A673 (cell line): ENCODE measurements around the gene CHAC2.

Experiments used
- EZH2 ChIP-seq: fragments of 200-600 bp; sonication (generic); IDR thresholded peaks from 2 replicates; pipeline ENCODE4 v1.6.1; 2017; ENCODE audit warnings: borderline replicate concordance, low read depth, mild to moderate bottlenecking, mixed read lengths, antibody characterized with exemption, low read length; ENCODE audit not compliant: poor library complexity, severe bottlenecking
- TF ChIP-seq, protein P1 (sequence below): fragments of 300-800, 200-600 bp; sonication (generic); conservative IDR thresholded peaks from 2 replicates; pipeline ENCODE4 v1.5.1; 2017; ENCODE audit warnings: low read depth, mild to moderate bottlenecking, antibody characterized with exemption, low read length, moderate library complexity, mixed read lengths

DNA sequence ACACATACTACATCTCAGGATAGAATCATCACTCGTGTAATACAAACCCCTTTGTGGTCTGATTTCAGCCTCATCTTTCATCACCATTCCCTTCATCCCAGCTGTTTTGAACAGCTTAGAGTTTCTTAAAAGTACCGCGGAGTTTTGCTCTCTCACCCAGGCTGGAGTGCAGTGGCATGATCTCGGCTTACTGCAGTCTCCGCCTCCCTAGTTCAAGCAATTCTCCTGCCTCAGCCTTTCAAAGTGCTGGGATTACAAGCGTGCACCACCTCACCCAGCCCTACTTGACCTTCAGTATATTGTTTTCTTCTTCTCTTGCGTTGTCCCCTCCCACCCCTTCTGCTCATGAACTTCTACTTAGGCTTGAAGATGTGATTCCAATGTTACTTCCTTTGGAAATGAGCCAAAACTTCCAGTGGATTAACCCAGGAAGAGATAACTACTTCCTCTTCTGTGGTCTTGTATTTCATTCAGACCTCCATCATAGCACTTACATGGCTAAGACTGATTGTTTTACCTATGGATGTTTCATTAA, 35.1 kb downstream of the CHAC2 start:
- TF ChIP-seq, protein P1, sequence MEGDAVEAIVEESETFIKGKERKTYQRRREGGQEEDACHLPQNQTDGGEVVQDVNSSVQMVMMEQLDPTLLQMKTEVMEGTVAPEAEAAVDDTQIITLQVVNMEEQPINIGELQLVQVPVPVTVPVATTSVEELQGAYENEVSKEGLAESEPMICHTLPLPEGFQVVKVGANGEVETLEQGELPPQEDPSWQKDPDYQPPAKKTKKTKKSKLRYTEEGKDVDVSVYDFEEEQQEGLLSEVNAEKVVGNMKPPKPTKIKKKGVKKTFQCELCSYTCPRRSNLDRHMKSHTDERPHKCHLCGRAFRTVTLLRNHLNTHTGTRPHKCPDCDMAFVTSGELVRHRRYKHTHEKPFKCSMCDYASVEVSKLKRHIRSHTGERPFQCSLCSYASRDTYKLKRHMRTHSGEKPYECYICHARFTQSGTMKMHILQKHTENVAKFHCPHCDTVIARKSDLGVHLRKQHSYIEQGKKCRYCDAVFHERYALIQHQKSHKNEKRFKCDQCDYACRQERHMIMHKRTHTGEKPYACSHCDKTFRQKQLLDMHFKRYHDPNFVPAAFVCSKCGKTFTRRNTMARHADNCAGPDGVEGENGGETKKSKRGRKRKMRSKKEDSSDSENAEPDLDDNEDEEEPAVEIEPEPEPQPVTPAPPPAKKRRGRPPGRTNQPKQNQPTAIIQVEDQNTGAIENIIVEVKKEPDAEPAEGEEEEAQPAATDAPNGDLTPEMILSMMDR, result no peak
- no peak for TF ChIP-seq EZH2
